ENCODE measurements around the gene GPBP1. TPM values are rescaled to one million over a fixed set of nuclear protein-coding genes. Genes with fewer than 3 reads are reported as not detected.

GPBP1 gene, protein sequence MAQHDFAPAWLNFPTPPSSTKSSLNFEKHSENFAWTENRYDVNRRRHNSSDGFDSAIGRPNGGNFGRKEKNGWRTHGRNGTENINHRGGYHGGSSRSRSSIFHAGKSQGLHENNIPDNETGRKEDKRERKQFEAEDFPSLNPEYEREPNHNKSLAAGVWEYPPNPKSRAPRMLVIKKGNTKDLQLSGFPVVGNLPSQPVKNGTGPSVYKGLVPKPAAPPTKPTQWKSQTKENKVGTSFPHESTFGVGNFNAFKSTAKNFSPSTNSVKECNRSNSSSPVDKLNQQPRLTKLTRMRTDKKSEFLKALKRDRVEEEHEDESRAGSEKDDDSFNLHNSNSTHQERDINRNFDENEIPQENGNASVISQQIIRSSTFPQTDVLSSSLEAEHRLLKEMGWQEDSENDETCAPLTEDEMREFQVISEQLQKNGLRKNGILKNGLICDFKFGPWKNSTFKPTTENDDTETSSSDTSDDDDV
- total RNA-seq = 100 to 1,000 TPM in 2 of 4 donors, 10 to 100 TPM in 2; 53.5 to 171 (median 99.6) TPM

DNA sequence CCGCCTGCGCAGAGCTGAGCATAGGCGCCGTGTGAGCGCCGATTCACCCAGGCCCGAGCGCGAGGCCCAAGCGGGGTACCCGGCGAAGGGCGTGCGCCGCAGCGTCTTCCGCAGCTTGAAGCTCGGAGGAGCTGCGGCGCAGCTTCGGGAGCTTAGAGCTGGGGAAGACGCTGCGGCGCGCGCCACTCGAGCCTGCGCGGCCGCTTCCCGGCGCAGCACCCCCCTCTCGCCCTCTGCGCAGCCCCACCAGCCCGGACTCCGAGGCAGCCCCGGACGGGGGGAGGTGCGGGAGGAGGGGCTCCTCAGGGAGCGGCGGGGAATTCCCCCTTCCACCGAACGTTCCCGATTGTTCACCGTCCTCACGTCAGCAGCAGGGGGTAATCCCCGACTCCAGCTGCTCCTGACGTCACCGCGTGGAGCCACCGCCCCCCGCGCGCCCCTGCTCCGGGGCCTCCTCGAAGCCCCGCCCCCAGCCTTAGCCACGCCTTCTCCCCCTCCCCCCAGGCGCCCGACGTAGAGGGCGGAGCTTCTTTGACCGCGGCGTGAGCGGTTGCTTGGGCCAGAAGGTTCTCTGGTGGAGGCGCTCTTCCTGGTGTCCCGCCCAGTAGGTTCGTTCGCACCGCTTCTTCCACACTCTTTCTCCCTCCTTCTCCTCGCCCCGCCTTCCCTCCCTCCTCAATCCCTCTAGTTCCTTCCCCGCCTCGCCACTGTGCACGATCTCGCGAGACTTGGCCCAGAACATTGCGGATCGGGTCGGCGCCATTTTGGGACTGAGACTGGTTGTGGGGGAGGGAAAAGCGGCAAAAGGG, at the start of gene GPBP1:
Gene GPBP1, plus strand, starts transcription at position 741 of the 809 bp plus-strand sequence. CDS start 40,072 bp downstream, outside the sequence.
- H3K9me3 ChIP-seq = no peaks in the 10 kb centered on the region
- H3K27ac ChIP-seq = peak within 1 kb of the TSS; percentile 100
- no peaks in the 10 kb centered on the region for H3K36me3 ChIP-seq
- intact Hi-C loops (cut with DNase I; ENCODE audit: low total_unique reads) = no loop called here
- H3K4me1 ChIP-seq = no peaks in the 10 kb centered on the region
- TF ChIP-seq, protein P1, sequence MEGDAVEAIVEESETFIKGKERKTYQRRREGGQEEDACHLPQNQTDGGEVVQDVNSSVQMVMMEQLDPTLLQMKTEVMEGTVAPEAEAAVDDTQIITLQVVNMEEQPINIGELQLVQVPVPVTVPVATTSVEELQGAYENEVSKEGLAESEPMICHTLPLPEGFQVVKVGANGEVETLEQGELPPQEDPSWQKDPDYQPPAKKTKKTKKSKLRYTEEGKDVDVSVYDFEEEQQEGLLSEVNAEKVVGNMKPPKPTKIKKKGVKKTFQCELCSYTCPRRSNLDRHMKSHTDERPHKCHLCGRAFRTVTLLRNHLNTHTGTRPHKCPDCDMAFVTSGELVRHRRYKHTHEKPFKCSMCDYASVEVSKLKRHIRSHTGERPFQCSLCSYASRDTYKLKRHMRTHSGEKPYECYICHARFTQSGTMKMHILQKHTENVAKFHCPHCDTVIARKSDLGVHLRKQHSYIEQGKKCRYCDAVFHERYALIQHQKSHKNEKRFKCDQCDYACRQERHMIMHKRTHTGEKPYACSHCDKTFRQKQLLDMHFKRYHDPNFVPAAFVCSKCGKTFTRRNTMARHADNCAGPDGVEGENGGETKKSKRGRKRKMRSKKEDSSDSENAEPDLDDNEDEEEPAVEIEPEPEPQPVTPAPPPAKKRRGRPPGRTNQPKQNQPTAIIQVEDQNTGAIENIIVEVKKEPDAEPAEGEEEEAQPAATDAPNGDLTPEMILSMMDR (IDR thresholded peaks at IDR 0.05) = peak in 1 of 4 experiments; percentile 13
- TF ChIP-seq POLR2A (IDR thresholded peaks at IDR 0.05) = peak; percentile 62 to 92
- H3K27me3 ChIP-seq = no peaks in the 10 kb centered on the region
- peak within 1 kb of the TSS; percentile 95 to 99 for H3K4me3 ChIP-seq
- peak; percentile 99 to 100 for DNase-seq

DNA sequence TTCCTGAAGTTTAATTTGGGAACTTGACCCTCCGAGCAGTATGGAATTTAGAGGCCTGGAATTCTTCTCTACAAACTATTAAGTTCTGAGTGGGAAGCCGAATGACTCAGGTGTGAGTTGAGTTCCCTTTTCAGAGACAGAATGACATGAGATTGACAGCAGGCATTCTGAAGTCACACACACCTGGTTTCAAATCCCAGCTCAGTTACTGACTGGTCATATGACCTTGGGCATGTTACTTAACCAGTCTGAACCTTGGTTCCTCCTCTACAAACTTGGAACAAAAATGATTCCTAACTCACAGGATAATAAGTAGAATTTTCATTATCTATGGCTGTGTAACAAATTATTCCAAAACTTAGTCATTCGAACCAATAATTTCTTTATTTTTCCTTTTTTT, 45.5 kb upstream of the GPBP1 start:
- H3K36me3 ChIP-seq = no peaks in the 10 kb centered on the region
- DNase-seq = no peak
- no peak overlapping the region for H3K27ac ChIP-seq

DNA sequence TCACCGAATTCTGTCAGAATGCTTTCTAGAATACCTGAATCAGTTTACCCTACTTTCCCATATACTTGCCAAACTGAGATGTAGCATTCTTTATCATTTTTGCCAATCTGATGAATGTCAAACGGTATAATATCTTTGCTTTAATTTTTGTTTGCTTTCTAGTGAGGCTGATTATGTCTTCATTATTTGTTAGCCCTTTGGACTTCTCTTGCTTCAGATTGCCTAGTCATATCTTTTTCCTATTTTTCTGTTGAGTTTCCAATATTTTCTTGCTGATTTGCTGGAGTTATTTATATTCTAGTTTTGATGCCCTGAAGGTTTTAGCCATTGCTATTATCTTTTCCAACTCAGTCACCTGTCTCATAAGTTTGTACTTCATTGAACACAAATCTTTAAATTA, 40.3 kb upstream of the GPBP1 start:
- TF ChIP-seq, protein P1 (IDR thresholded peaks at IDR 0.05) = no peak
- TF ChIP-seq POLR2A (IDR thresholded peaks at IDR 0.05) = no peak
- intact Hi-C loops (cut with DNase I; ENCODE audit: low total_unique reads) = no loop called here

More for the DNA sequence above, 45.5 kb upstream of the GPBP1 start:
- intact Hi-C loops (cut with DNase I; ENCODE audit: low total_unique reads) = no loop called here
- H3K4me1 ChIP-seq = no peaks in the 10 kb centered on the region
- TF ChIP-seq POLR2A (IDR thresholded peaks at IDR 0.05) = no peak
- TF ChIP-seq, protein P1 (IDR thresholded peaks at IDR 0.05) = no peak
- H3K9me3 ChIP-seq = no peaks in the 10 kb centered on the region
- H3K27me3 ChIP-seq = no peaks in the 10 kb centered on the region
- no peak overlapping the region for H3K4me3 ChIP-seq

DNA sequence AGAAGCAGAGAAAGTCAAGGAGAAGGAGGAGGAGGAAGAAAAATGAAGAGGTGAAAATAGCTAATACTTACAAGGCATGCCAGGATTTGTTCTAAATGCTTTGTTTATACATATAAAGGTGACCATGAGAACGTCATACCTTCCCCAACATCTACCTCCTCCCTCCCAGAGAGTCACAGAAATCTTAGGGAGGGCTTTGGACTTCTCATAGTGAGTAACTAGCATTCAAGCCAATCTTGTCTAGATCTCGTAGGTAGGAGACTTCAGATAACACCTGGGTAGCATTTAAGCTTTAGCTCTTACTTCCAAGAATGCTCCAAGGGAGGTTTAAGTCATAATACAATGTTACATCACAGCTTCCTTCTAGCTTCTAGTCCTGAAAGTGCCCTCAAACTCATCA, 36.5 kb upstream of the GPBP1 start:
- DNase-seq = no peak
- intact Hi-C loops (cut with DNase I; ENCODE audit: low total_unique reads) = no loop called here
- H3K27ac ChIP-seq = no peak overlapping the region
- no peaks in the 10 kb centered on the region for H3K9me3 ChIP-seq
- no peaks in the 10 kb centered on the region for H3K36me3 ChIP-seq
- no peaks in the 10 kb centered on the region for H3K4me1 ChIP-seq
- no peak overlapping the region for H3K4me3 ChIP-seq
- TF ChIP-seq, protein P1 (IDR thresholded peaks at IDR 0.05) = no peak
- no peak for TF ChIP-seq POLR2A (IDR thresholded peaks at IDR 0.05)
- no peaks in the 10 kb centered on the region for H3K27me3 ChIP-seq

More for the DNA sequence above, 40.3 kb upstream of the GPBP1 start:
- H3K4me3 ChIP-seq = no peak overlapping the region
- no peak for DNase-seq
- H3K27ac ChIP-seq = no peak overlapping the region
- no peaks in the 10 kb centered on the region for H3K9me3 ChIP-seq
- no peaks in the 10 kb centered on the region for H3K27me3 ChIP-seq
- no peaks in the 10 kb centered on the region for H3K36me3 ChIP-seq
- H3K4me1 ChIP-seq = no peaks in the 10 kb centered on the region
